Measurements from ENCODE around the gene RAPGEF5.

GRCh38 chr7:22137026-22137425 is 219.9 kb downstream of the RAPGEF5 start:
- no peak for TF ChIP-seq CTCF (IDR thresholded peaks at IDR 0.05)
- TF ChIP-seq POLR2A (IDR thresholded peaks at IDR 0.05) = no peak

All from thyroid gland (tissue), 4 donors.